Measurements from ENCODE around the gene CNN3.

DNA sequence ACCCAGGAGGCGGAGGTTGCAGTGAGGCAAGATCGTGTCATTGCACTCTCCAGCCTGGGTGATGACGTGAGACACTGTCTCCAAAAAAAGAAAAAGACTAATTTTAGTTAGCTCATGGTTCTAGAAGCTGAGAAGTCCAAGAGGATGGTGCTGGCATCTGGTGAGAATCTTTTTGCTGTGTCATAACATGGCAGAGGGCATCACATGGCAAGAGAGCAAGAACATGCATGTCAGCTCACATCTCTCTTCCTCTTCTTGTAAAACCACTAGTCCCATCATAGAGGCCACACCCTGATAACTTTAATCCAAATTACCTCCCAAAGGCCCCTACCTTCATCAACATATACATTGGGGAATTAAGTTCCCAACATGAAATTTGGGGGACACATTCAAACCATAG lies 13.8 kb upstream of the CNN3 start:
- TF ChIP-seq MXI1 (IDR thresholded peaks at IDR 0.05; ENCODE audit: low read depth, low read length) (no peak), POLR2AphosphoS5 (IDR thresholded peaks at IDR 0.05; ENCODE audit: low read depth, low read length) (no peak), TEAD4 (IDR thresholded peaks at IDR 0.05; ENCODE audit: borderline replicate concordance, insufficient read depth) (no peak), EZH2phosphoT487 (IDR thresholded peaks at IDR 0.05; ENCODE audit: borderline replicate concordance, low read depth) (no peak), RAD21 (IDR thresholded peaks at IDR 0.05; ENCODE audit: low read length) (no peak), SIN3A (IDR thresholded peaks at IDR 0.05; ENCODE audit: borderline replicate concordance, low read depth, low read length) (no peak), YY1 (IDR thresholded peaks at IDR 0.05; ENCODE audit: low read depth) (no peak), NRF1 (IDR thresholded peaks at IDR 0.05; ENCODE audit: low read depth, low read length) (no peak), CHD2 (IDR thresholded peaks at IDR 0.05; ENCODE audit: low read length, partially characterized antibody) (no peak), RFX5 (IDR thresholded peaks at IDR 0.05; ENCODE audit: low read length) (no peak), FOXM1 (IDR thresholded peaks at IDR 0.05; ENCODE audit: low read depth) (no peak)
- TF ChIP-seq, protein P1, sequence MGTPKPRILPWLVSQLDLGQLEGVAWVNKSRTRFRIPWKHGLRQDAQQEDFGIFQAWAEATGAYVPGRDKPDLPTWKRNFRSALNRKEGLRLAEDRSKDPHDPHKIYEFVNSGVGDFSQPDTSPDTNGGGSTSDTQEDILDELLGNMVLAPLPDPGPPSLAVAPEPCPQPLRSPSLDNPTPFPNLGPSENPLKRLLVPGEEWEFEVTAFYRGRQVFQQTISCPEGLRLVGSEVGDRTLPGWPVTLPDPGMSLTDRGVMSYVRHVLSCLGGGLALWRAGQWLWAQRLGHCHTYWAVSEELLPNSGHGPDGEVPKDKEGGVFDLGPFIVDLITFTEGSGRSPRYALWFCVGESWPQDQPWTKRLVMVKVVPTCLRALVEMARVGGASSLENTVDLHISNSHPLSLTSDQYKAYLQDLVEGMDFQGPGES (IDR thresholded peaks at IDR 0.05; ENCODE audit: low read depth, low read length): no peak
- TF ChIP-seq, protein P2, sequence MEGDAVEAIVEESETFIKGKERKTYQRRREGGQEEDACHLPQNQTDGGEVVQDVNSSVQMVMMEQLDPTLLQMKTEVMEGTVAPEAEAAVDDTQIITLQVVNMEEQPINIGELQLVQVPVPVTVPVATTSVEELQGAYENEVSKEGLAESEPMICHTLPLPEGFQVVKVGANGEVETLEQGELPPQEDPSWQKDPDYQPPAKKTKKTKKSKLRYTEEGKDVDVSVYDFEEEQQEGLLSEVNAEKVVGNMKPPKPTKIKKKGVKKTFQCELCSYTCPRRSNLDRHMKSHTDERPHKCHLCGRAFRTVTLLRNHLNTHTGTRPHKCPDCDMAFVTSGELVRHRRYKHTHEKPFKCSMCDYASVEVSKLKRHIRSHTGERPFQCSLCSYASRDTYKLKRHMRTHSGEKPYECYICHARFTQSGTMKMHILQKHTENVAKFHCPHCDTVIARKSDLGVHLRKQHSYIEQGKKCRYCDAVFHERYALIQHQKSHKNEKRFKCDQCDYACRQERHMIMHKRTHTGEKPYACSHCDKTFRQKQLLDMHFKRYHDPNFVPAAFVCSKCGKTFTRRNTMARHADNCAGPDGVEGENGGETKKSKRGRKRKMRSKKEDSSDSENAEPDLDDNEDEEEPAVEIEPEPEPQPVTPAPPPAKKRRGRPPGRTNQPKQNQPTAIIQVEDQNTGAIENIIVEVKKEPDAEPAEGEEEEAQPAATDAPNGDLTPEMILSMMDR (IDR thresholded peaks at IDR 0.05): no peak
- TF ChIP-seq, protein P3, sequence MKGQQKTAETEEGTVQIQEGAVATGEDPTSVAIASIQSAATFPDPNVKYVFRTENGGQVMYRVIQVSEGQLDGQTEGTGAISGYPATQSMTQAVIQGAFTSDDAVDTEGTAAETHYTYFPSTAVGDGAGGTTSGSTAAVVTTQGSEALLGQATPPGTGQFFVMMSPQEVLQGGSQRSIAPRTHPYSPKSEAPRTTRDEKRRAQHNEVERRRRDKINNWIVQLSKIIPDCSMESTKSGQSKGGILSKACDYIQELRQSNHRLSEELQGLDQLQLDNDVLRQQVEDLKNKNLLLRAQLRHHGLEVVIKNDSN (IDR thresholded peaks at IDR 0.05; ENCODE audit: borderline replicate concordance, low read depth): no peak
